Testis (tissue), 2 donors: ENCODE data around the gene LRRC38.

Experiments used
- POLR2A ChIP-seq: fragments of 450-650 bp; IDR thresholded peaks from one replicate; pipeline ENCODE4 v1.6.1; 2017; ENCODE audit warnings: antibody characterized with exemption, mild to moderate bottlenecking, moderate library complexity
- TF ChIP-seq, protein P1 (sequence below), 3 experiments: fragments of 450-650 bp in 2 of 3; fragments of 200-600 bp in 1 of 3; sonication (generic) in 1 of 3; IDR thresholded peaks; one replicate each; pipeline ENCODE4 v1.5.1; 2016 to 2019; ENCODE audit warnings: antibody characterized with exemption in 3 of 3, mild to moderate bottlenecking in 2 of 3, moderate library complexity in 1 of 3

DNA sequence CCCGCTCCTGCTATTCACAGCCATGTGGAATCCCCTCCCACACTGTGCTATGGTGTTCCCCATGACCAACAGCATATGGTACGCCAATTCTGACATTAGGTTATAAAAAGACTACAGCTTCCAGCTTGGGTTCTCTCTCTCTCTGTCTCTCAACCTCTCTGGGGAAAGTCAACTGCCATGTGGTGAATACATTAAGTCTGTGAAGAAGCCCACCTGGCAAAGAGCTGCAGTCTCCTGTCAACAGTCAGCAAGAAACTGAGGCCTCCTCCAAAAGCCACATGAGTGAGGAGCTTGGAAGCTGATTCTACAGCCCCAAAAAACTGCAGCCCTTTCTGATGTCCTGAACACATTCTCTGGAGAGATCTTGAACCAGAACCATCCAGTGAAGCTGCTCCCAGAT is 25.0 kb upstream of the LRRC38 start:
- TF ChIP-seq, protein P1, sequence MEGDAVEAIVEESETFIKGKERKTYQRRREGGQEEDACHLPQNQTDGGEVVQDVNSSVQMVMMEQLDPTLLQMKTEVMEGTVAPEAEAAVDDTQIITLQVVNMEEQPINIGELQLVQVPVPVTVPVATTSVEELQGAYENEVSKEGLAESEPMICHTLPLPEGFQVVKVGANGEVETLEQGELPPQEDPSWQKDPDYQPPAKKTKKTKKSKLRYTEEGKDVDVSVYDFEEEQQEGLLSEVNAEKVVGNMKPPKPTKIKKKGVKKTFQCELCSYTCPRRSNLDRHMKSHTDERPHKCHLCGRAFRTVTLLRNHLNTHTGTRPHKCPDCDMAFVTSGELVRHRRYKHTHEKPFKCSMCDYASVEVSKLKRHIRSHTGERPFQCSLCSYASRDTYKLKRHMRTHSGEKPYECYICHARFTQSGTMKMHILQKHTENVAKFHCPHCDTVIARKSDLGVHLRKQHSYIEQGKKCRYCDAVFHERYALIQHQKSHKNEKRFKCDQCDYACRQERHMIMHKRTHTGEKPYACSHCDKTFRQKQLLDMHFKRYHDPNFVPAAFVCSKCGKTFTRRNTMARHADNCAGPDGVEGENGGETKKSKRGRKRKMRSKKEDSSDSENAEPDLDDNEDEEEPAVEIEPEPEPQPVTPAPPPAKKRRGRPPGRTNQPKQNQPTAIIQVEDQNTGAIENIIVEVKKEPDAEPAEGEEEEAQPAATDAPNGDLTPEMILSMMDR (IDR thresholded peaks at IDR 0.05), result no peak
- no peak for TF ChIP-seq POLR2A
